ENCODE data around the gene MTHFD1L.
"Not testable (repeated sequence)": the region's sequence is repeated elsewhere in the genome, so short reads cannot be mapped to it uniquely, and the experiment has no call there.

MTHFD1L gene

DNA sequence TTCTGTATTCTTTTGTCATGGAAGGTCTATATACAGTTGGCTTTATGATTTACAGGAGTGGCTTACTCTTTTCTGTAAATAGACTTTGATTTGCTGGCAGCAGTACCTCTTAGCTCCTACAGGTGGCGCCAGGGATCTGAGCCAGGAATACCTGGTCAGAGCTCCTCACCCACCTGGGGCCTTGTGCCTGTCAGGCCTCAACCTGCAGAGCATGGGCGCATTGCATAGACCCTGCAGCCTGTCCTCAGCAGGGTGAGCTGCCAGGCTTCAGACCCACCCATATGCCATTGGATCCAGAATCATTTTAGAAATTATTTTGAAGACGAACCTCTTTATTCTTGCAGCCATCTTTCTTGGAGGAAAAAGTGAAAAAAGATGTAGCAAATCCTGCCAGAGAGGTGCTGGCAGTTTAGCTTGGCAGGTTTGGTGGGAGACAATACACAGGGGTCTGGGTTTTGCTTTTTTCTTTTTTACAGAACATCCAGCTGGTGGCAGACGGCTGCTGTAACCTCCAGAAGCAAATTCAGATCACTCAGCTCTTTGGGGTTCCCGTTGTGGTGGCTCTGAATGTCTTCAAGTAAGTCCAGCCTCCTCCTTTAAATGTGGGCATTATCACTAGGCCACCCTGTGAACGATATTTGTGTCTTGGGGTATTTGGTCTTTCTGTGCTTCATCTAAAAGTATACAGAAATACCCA lies 149.1 kb downstream of the MTHFD1L start:
- peak; percentile 13 to 30 for DNase-seq (ENCODE audit: low read depth in 2 of 2)

DNA sequence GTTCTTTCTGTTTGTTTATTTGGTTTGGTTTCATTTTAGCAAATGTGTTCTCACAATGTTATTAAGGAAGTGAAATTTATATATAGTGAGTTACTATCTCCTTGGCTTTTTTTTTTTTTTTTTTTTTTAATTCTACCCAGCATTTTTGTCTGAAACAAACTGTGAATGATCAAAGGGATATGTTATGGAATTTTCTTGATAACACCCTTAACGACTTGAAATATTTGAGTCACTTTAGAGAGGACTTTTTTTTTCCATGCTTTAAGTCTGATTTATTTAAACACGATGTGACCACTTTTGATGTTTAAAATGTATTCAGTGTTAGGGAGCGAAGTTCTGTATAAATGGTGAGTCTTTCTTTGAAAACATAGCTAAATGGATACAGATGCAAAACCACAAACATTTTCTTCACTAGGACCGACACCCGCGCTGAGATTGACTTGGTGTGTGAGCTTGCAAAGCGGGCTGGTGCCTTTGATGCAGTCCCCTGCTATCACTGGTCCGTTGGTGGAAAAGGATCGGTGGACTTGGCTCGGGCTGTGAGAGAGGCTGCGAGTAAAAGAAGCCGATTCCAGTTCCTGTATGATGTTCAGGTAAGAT lies 149.7 kb downstream of the MTHFD1L start:
- DNase-seq (ENCODE audit: low read depth in 2 of 2), result no peak

DNA sequence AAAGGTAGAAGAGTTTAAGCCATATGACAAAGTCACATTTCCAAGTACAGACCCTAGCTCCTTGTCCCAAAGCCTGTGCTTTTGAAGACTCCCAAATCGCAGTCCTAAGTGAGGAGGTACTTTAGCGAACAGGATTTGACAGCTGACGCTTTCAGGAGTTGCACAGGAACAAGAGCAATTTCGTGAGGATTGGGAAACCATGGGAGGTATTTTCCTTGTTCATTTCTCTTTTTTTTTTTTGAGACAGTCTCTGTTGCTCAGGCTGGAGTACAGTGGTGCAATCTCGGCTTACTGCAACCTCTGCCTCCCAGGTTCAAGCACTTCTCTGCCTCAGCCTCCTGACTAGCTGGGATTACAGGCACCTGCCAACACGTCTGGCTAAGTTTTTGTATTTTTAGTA lies 150.6 kb downstream of the MTHFD1L start:
- no peak for DNase-seq (ENCODE audit: low read depth in 2 of 2)

- no peak for DNase-seq (ENCODE audit: low read depth in 2 of 2)
Measured at GRCh38 chr6:151018046-151018445, 152.5 kb downstream of the MTHFD1L start.

- DNase-seq (ENCODE audit: low read depth in 2 of 2), result no peak
Measured at GRCh38 chr6:151018911-151019782, 153.6 kb downstream of the MTHFD1L start.

- DNase-seq (ENCODE audit: low read depth in 2 of 2), result no peak
Measured at GRCh38 chr6:151021896-151022295, 156.4 kb downstream of the MTHFD1L start.

DNA sequence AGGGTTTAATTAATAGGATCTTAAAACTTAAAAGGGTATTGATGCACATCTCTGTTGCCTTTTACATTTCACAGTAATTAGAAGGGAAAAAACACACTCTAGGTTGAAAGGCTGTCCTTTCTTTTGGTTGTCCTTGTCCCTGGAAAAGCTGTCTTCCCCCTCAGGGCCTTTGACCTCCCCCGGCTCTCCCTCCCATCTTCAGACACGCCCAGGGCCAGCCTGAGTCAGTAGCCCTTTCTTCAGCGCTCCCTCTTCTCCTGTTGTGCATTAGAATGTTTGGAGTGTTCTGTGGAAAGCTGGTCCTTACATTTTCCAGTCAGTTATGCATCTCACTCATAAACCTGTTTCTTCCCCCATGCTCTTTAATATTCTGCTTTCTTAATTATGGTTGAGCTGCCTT lies 157.0 kb downstream of the MTHFD1L start:
- no peak for DNase-seq (ENCODE audit: low read depth in 2 of 2)

GRCh38 chr6:151023342-151023741 lies 157.8 kb downstream of the MTHFD1L start:
- DNase-seq (ENCODE audit: low read depth in 2 of 2), result no peak

DNA sequence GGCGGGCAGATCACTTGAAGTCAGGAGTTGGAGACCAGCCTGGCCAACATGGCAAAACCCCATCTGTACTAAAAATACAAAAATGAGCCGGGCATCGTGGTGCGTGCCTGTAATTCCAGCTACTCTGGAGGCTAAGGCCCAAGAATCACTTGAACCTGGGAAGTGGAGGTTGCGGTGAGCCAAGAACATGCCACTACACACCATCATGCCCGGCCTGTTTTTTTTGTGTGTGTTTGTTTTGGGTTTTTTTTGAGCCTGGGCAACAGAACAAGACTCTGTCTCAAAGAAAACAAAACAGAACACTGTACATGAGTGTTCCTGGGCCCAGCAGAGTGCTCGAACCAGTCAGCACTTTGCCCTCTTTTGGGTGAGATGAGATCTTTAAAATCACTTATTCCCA lies 159.1 kb downstream of the MTHFD1L start:
- DNase-seq (ENCODE audit: low read depth in 2 of 2), result no peak

DNA sequence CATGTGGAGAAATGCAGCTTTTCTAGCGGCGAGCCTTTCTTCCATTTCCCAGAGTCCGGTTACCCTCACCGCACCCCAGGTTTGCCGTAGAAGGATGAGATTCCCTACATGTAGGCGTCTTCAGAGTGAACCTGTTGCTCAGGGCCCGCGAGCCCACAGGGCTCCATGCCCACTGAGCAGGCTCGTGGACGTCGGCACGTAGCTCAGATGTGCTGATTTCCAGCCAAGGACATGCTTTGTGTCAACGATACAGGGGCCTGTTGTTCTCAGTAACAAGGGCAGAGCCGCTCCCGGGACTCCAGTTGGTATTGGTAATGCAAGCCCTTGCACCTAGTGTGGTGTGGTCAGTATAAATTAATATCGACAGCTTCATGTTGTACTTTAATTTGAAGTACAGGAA lies 159.6 kb downstream of the MTHFD1L start:
- DNase-seq (ENCODE audit: low read depth in 2 of 2), result no peak

DNA sequence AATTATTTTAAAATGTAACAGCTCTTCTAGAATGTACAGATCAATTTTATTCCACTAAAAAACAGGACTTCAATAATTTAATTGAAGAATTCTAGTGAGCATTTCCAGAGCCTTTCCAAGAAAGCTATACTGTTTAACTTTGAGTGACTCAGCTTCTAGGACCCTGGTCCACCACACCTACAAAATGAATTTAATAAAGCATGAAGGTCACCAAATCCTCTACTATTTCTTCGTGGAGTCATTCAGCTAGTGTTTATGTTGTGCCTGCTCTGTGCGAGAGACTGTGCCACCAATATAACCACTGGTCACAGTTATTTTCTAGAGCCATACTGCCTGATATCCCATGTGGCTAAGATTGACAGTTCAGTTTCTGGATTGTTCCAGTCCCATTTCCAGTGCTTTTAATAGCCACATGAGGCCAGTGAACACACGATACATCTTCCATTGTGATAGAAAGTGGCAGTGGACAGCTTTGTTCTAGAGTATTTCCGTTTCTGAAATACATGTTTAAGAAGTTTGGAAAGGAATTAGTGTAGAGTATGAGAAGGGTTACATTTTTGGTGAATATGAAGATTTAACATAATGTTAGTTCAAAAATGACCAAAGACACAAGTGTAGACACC lies 160.7 kb downstream of the MTHFD1L start:
- DNase-seq (ENCODE audit: low read depth in 2 of 2), result no peak

DNA sequence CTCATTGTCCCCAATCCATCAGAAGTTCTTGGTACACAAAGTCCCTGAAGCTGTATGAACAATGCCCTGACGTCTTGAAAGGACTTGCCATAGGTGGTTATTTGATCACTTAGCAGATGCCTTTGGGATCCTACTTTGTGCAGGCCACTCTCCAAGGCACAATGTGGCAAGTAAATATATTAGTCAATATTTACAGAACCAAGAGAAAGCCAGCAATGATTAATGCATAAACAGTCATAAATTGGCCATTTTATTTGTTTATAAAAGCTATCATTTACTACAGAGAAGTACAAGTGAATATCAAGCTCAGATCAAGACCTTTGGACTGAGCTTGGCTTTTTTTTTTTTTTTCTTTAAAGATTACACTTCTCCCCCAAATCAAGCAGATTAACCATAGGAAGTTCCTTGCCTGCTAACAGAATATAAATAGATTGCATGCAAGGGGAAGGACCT lies 161.8 kb downstream of the MTHFD1L start:
- DNase-seq (ENCODE audit: low read depth in 2 of 2), result no peak

- DNase-seq (ENCODE audit: low read depth in 2 of 2), result no peak
Measured at GRCh38 chr6:151027936-151028838, 162.7 kb downstream of the MTHFD1L start.

DNA sequence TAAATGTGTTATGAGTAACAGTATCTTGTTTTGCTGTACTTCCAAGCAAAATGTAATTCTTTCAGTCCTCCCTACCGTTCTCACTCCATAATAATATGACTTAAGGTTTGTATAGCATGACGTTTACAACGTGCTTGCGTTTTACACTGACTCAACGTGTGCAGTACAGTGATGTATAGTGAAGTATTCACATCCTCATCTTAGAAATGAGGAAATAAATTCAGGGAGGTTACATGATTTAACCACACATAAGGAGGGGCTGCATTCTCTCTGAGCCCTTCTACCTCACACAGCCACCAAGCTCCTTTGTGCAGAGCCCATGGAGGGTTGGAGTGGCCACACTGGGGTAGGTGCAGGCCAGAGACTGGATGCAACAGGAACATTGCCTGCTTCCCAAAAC lies 164.5 kb downstream of the MTHFD1L start:
- DNase-seq (ENCODE audit: low read depth in 2 of 2), result no peak

DNA sequence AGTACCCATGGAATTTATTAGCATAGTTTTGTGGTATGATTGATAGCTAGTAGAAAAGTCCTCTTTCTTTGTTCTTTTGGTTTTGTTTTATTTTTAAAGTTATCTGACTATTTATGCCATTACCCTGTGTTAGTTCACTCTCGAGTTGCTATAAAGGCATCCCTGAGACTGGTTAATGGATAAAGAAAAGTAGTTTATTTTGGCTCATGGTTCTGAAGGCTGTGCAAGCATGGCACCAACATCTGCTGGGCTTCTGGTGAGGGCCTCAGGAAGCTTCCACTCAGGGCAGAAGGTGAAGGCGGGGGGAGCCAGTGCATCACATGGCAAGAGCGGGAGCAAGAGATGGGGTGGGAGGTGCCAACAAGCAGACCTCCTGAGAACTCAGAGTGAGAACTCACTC lies 166.5 kb downstream of the MTHFD1L start:
- no peak for DNase-seq (ENCODE audit: low read depth in 2 of 2)

GRCh38 chr6:151034825-151035781 lies 169.6 kb downstream of the MTHFD1L start:
- no peak for DNase-seq (ENCODE audit: low read depth in 2 of 2)

DNA sequence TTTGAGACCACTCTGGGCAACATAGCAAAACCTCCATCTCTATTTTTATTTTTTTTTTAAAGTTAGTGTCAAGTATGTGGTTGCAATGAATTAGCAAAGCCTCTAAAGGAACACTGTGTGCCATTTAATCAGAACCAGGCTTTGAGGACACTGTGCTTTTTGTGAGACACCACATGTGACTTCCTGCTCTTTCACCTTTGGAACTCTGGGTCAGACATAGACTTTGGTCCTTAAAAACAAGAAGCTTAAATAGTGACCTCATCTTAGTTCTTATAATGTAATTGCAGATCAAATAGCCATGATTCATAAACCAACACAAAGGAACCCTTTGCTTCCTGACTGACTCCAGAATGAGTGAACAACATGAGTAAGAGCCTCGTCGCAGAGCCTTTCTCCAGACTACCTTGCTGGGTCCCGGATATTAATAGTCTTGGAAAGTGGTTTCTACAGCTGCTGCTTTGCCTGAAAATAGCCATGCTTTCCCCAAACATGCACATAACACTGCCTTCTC lies 170.8 kb downstream of the MTHFD1L start:
- not testable (repeated sequence) for DNase-seq (ENCODE audit: low read depth in 2 of 2)

DNA sequence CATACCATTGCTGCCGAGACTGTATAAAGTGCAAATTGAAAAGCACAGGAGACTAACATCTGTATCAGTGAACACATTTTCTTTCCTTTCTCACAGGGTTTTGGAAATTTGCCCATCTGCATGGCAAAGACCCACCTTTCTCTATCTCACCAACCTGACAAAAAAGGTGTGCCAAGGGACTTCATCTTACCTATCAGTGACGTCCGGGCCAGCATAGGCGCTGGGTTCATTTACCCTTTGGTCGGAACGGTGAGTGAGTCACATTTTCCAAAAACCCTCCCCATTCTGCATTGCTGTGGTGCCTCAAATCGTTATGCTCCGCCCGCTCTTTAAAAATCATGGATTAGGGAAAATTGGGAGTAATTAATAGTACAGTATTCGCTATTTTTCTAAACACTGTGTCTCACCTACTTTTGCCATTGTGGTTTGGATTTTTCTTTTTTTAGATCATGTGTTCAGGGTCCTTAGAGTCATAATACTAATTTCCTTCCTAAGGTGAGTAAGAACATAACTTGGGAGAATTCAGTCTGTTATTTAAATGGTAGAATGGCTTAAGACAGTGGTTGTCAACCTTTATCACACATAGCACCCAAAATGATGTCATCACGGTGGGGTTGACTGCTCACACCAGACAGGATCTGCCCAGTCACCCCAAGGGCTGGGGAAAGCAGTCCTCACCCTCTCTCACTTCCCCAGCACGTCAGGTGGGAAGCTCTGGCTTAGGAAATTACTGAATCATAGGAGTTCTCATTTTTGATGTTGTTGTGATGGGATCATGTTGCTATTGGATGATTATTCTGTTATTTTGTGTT lies 171.6 kb downstream of the MTHFD1L start:
- no peak for DNase-seq (ENCODE audit: low read depth in 2 of 2)

GRCh38 chr6:151038616-151039015 lies 173.1 kb downstream of the MTHFD1L start:
- no peak for DNase-seq (ENCODE audit: low read depth in 2 of 2)

Measured in stimulated activated CD8-positive, alpha-beta memory T cell treated with anti-CD3 and anti-CD28 coated beads, Interleukin-15, amount 100 ng/mL, for 4 hours (primary cell).